ENCODE data around the gene CEP126.
"Not testable (repeated sequence)": the region's sequence is repeated elsewhere in the genome, so short reads cannot be mapped to it uniquely, and the experiment has no call there.

The CEP126 gene

GRCh38 chr11:101929294-101929915 lies 14.6 kb downstream of the CEP126 start:
- no peak for DNase-seq

GRCh38 chr11:101931692-101932091 lies 16.9 kb downstream of the CEP126 start:
- DNase-seq, result no peak

- DNase-seq, result no peak
Observed at GRCh38 chr11:101940901-101941520, 26.2 kb downstream of the CEP126 start.

- DNase-seq, result no peak
Observed at GRCh38 chr11:101944923-101945322, 30.1 kb downstream of the CEP126 start.

GRCh38 chr11:101945448-101945847 lies 30.6 kb downstream of the CEP126 start:
- no peak for DNase-seq

GRCh38 chr11:101949680-101950220 lies 34.9 kb downstream of the CEP126 start:
- DNase-seq, result no peak

GRCh38 chr11:101955278-101955677 lies 40.5 kb downstream of the CEP126 start:
- DNase-seq, result no peak

- DNase-seq, result no peak
Observed at GRCh38 chr11:101955701-101956100, 40.9 kb downstream of the CEP126 start.

- no peak for DNase-seq
Observed at GRCh38 chr11:101960231-101960630, 45.4 kb downstream of the CEP126 start.

GRCh38 chr11:101964200-101964599 lies 49.4 kb downstream of the CEP126 start:
- not testable (repeated sequence) for DNase-seq

GRCh38 chr11:101974255-101974654 lies 59.4 kb downstream of the CEP126 start:
- no peak for DNase-seq

- no peak for DNase-seq
Observed at GRCh38 chr11:101974771-101975170, 60.0 kb downstream of the CEP126 start.

GRCh38 chr11:101975734-101976133 lies 60.9 kb downstream of the CEP126 start:
- DNase-seq, result no peak

GRCh38 chr11:101987370-101987769 lies 72.6 kb downstream of the CEP126 start:
- no peak for DNase-seq

GRCh38 chr11:101993172-101993571 lies 78.4 kb downstream of the CEP126 start:
- no peak for DNase-seq

GRCh38 chr11:101994052-101994469 lies 79.3 kb downstream of the CEP126 start:
- DNase-seq, result not testable (repeated sequence)

GRCh38 chr11:101996111-101996510 lies 81.3 kb downstream of the CEP126 start:
- no peak for DNase-seq

- no peak for DNase-seq
Observed at GRCh38 chr11:102001657-102002338, 87.0 kb downstream of the CEP126 start.

GRCh38 chr11:102004220-102004619 lies 89.4 kb downstream of the CEP126 start:
- no peak for DNase-seq

GRCh38 chr11:102005306-102005705 lies 90.5 kb downstream of the CEP126 start:
- no peak for DNase-seq

- no peak for DNase-seq
Observed at GRCh38 chr11:102006835-102007566, 92.2 kb downstream of the CEP126 start.

- DNase-seq, result no peak
Observed at GRCh38 chr11:102007567-102008437, 93.0 kb downstream of the CEP126 start.
